ENCODE measurements around the gene FLRT3.

The FLRT3 gene

DNA sequence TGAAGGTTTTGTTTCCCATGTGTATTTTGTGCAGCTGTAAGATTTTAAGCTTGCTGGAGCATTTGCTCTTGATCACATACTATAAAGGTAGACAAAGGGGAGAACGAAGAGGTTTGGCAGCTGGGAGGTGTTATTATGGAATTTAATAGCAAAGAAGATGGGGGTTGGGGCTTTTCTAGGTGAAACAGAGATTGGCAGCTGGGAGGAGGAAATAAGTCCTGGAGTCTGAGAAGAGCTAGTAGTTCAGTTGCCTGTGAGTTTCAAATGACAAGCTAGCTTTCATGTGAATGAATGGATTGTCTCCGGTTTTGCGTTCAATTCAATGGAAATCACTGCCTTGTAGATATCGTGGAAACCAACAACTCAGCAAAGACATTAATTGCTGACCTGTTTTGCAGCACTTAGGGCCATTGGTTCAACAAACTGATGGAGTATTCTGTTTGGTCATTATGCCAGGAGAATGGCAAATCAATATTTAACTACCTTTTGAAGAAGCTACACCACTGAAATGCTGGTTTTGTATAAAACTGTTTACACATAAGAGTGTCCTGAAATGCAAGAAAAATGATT is 38.1 kb upstream of the FLRT3 start:
- TF ChIP-seq, protein P1, sequence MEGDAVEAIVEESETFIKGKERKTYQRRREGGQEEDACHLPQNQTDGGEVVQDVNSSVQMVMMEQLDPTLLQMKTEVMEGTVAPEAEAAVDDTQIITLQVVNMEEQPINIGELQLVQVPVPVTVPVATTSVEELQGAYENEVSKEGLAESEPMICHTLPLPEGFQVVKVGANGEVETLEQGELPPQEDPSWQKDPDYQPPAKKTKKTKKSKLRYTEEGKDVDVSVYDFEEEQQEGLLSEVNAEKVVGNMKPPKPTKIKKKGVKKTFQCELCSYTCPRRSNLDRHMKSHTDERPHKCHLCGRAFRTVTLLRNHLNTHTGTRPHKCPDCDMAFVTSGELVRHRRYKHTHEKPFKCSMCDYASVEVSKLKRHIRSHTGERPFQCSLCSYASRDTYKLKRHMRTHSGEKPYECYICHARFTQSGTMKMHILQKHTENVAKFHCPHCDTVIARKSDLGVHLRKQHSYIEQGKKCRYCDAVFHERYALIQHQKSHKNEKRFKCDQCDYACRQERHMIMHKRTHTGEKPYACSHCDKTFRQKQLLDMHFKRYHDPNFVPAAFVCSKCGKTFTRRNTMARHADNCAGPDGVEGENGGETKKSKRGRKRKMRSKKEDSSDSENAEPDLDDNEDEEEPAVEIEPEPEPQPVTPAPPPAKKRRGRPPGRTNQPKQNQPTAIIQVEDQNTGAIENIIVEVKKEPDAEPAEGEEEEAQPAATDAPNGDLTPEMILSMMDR (IDR thresholded peaks at IDR 0.05; ENCODE audit: control extremely low read depth, extremely low read depth, low read depth, missing control alignments) = no peak
- CTCF ChIA-PET = interaction anchor here (1.6 to 2.0 kb wide), 2 partner anchors 9 to 13 kb away, joined by 3 to 6 read pairs; no protein-coding TSS in a partner anchor
- POLR2A ChIA-PET = no interaction called here
- DNase-seq (ENCODE audit: extremely low spot score) = no peak

GRCh38 chr20:14374196-14374595 is 36.8 kb upstream of the FLRT3 start:
- ChIA-PET POLR2A (no interaction called here), CTCF (interaction anchor here (0.7 to 2.0 kb wide), 6 partner anchors 10 to 36 kb away, joined by 3 to 6 read pairs (median 4); partner anchors contain the start of gene FLRT3)
- TF ChIP-seq, protein P1 (IDR thresholded peaks at IDR 0.05; ENCODE audit: control extremely low read depth, extremely low read depth, low read depth, missing control alignments) = no peak
- DNase-seq (ENCODE audit: extremely low spot score) = no peak

DNA sequence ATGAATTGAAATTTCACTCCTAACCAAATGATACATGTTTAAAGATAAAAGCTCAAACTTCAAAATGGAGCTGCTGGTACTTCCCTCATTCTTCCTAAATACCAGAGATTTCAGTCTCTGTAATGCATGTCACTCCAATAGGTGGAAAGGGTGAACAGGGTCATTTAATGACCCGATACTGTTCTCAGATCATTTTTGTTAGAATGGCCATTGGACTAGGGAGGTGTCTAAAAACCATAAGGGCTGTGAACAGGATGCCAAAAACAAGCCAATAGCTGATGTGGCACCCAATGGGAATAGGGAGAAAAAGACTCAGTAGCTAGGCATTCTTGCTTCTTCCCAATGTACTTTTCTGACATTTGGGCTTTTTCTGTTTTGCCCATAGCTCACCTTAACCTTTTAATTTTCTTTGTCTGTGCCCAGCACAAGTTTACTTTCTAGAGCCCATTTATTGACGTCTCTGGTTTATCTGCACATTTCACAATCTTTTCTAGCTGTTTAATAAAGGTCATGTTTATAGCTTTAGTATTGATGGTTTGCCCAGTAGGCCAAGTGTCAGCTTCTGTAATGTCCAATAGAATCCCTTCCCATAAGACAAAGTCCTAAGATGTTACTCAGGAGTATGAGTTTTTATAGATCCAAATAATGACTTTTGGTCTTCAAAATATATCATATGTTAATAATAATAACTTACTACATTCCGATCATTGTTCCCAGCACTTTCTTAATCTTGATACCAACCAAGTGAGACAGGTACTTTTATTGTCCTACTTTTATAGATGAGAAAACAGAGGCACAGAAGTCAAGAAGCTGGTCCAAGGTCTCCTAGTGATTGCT is 24.3 kb upstream of the FLRT3 start:
- CTCF ChIA-PET = interaction anchor here (0.9 to 1.6 kb wide), 4 partner anchors 8 to 19 kb away, joined by 3 to 5 read pairs (median 4); no protein-coding TSS in a partner anchor

GRCh38 chr20:14360416-14360815 is 23.0 kb upstream of the FLRT3 start:
- no peak for DNase-seq (ENCODE audit: extremely low spot score)
- ChIA-PET POLR2A (no interaction called here), CTCF (interaction anchor here (0.9 to 1.2 kb wide), 2 partner anchors 9 to 17 kb away, joined by 3 read pairs; no protein-coding TSS in a partner anchor)
- TF ChIP-seq, protein P1 (IDR thresholded peaks at IDR 0.05; ENCODE audit: control extremely low read depth, extremely low read depth, low read depth, missing control alignments) = no peak

More for the DNA sequence above, 24.3 kb upstream of the FLRT3 start:
- TF ChIP-seq, protein P1 (IDR thresholded peaks at IDR 0.05; ENCODE audit: control extremely low read depth, extremely low read depth, low read depth, missing control alignments) = no peak
- POLR2A ChIA-PET = no interaction called here
- DNase-seq (ENCODE audit: extremely low spot score) = no peak

DNA sequence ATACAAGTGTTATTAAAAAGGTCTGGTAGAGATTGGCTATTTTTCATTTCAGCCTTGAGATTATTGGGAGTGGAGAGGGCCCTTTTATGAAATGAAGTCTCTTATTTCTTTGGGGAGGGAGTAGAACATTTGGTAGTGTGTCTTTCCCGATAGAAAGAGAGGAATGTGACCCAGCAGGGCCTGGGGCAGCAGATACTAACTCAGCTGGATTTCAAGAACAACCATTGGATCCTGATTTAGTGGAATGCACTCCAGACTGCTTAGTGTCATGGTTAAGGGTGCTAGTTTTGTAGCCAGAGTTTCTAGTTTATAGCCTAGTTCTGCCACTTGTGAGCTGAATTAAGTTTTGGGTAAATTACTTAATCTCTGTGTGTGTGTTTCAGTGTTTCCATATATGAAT is 18.4 kb upstream of the FLRT3 start:
- TF ChIP-seq, protein P1 (IDR thresholded peaks at IDR 0.05; ENCODE audit: control extremely low read depth, extremely low read depth, low read depth, missing control alignments) = no peak
- CTCF ChIA-PET = interaction anchor here (1.1 to 1.6 kb wide), 4 partner anchors 8 to 1299 kb away, joined by 3 read pairs; no protein-coding TSS in a partner anchor
- POLR2A ChIA-PET = interaction anchor here (0.7 kb wide), 1 partner anchor 47 kb away, joined by 10 read pairs; no protein-coding TSS in a partner anchor
- DNase-seq (ENCODE audit: extremely low spot score) = no peak

DNA sequence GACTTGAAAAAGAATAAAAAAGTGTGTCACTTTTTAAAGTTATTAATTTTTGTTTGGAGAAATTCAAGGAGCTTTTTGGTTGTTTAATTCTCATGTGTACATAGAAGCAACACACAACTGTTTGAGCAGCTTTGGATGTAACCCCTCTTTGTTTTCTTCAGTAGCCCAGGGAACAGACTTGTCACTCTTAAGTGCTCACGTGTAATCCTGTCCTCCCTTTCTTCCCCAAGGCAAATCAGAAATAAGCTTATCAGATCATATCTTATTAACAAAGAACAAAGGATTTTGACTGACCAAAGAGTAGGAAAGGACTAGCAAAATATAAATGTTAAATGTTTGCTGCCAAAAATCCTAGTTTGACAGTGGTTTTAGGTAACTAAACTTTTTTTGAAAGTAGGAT is 7.3 kb upstream of the FLRT3 start:
- ChIA-PET CTCF (no interaction called here), POLR2A (no interaction called here)
- TF ChIP-seq, protein P1 (IDR thresholded peaks at IDR 0.05; ENCODE audit: control extremely low read depth, extremely low read depth, low read depth, missing control alignments) = no peak
- no peak for DNase-seq (ENCODE audit: extremely low spot score)

All from GM10248 (cell line).